ENCODE data around the gene FGD4. TPM values are rescaled to one million over a fixed set of nuclear protein-coding genes. Genes with fewer than 3 reads are reported as not detected.

FGD4 gene
- total RNA-seq, 2 experiments from 2014 or later, result 0.91 to 1.4 TPM

DNA sequence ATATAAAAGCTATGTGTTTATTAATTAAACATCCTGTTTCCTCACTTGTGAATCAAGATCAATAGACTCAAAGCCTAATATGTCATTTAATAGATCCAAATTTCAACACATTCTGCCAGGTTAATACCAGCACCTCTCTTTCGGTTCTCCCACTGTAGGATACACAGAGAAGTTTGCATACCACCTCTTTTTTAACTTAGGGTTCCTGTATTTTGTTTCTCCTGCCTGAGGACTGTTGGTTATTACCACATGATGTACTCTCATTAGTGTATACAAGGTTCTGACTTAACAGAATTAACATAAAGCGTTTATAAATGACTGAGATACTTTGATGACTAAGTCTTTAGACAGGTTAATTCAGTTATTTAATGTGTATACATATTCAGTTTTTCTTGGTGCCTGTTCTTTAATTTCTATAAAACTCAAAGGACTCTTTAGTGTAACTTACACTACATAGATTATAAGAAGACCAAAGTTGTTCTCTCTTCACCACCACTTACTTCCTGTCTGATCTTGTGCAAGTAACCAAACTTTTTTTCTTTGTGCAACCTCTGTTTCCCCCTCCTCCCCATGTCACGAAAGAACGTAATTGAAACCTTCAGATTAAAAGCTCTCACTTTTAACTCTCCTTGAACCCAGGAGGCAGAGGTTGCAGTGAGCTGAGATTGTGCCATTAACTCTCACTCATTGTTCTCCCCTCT is 190.0 kb downstream of the FGD4 start:
- Mint-ChIP-seq H3K4me1 (peaks cover 39% of the 10 kb centered on the region), H3K9me3 (peaks cover 6% of the 10 kb centered on the region), H3K4me3 (peak overlapping the region; percentile 39), H3K36me3 (peaks cover 17% of the 10 kb centered on the region), H3K27ac (peak overlapping the region; percentile 86), H3K27me3 (no peaks in the 10 kb centered on the region)
- ATAC-seq (ENCODE audit: low read depth) (peak; percentile 89), DNase-seq (no peak)
- POLR2A ChIA-PET, result interaction anchor here (0.5 to 1.4 kb wide), 3 partner anchors 42 to 1433 kb away, joined by 3 to 6 read pairs (median 3); partner anchors contain the start of gene YARS2

DNA sequence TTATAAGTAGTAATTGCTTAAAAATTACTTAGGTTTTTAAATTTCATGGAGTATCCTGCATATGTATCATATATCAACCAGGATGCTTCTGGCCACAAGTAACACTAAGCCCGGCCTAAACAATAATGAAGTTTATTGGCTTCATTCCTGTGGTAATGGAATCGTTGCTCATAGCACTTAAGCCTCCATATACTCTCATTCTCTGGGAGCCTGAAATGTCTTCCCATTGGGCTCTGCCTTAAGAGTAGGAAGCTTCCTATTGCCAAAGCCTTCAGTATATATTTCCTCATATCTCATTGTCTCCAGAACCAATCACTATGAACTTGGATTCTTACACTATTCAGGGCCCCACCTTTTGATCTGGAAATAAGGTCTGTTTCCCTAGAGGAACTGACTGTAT is 195.9 kb downstream of the FGD4 start:
- Mint-ChIP-seq H3K36me3 (peaks cover 2% of the 10 kb centered on the region), H3K9me3 (no peaks in the 10 kb centered on the region), H3K4me1 (peaks cover 7% of the 10 kb centered on the region), H3K4me3 (no peak overlapping the region), H3K27ac (no peak overlapping the region), H3K27me3 (no peaks in the 10 kb centered on the region)
- no peak for ATAC-seq (ENCODE audit: low read depth)
- POLR2A ChIA-PET, result no interaction called here
- DNase-seq, result no peak

DNA sequence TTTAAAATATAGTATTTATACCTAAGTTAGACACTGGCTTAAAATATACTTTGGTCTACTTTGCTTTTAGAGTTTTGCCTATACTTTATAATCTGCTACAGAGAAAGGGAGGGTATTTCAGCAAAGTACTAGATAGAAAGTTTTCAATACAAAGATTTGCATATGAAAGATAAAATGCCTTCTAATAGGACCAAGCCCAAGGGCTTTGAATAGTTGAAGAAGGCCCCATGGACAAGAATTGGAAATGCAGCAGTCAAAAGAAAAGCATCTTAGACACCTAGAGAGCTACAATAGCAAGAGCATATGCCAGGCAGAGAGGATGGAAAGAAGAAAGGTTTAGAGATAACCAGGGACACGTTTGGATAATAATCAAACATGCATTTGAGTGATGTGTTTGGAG is 196.7 kb downstream of the FGD4 start:
- no peak overlapping the region for H3K27ac Mint-ChIP-seq
- H3K36me3 Mint-ChIP-seq, result no peaks in the 10 kb centered on the region
- H3K4me1 Mint-ChIP-seq, result peaks cover 3% of the 10 kb centered on the region
- no peaks in the 10 kb centered on the region for H3K9me3 Mint-ChIP-seq
- DNase-seq, result no peak
- H3K4me3 Mint-ChIP-seq, result no peak overlapping the region
- no peak for ATAC-seq (ENCODE audit: low read depth)
- POLR2A ChIA-PET, result no interaction called here
- no peaks in the 10 kb centered on the region for H3K27me3 Mint-ChIP-seq

DNA sequence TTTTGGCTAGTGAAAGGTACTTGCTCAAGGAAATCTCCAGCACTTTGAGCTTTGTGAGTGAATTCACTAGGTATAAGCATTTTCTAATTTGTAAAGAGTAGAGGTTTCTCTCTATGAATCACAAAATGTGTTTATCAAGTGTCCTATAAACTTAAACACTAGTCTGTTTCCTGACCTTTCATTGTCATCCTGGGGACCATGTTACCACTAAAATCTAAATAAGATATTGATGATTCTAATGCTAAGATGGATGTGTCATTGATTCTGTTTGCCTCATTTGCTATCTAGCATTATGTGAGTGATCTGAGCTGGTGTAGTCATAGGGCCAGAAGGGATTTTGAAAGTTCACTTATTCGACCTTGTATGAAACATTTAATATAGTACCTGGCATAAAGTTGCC is 199.3 kb downstream of the FGD4 start:
- H3K36me3 Mint-ChIP-seq, result no peaks in the 10 kb centered on the region
- no peaks in the 10 kb centered on the region for H3K9me3 Mint-ChIP-seq
- DNase-seq, result no peak
- no peaks in the 10 kb centered on the region for H3K27me3 Mint-ChIP-seq
- peaks cover 1% of the 10 kb centered on the region for H3K4me1 Mint-ChIP-seq
- H3K27ac Mint-ChIP-seq, result no peak overlapping the region
- ATAC-seq (ENCODE audit: low read depth), result no peak
- POLR2A ChIA-PET, result no interaction called here
- no peak overlapping the region for H3K4me3 Mint-ChIP-seq

DNA sequence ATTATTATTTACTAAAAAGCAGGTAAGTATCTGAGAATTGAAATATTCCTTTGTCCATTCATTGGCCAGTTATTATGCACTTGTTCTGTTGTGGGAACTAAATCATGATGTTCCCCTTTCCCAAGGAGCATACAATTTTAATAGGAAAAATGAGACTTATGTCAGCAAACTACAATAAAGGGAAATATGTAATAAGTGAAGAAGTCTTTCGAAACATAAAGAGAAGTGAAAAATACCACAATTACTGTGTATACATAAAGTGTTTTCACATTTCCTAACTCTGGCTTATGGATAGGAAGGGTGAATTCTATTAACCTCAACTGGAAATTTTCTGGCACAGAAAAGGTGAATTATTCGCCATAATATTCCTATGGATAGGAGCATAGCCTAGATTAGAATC is 201.3 kb downstream of the FGD4 start:
- DNase-seq (no peak), ATAC-seq (ENCODE audit: low read depth) (no peak)
- Mint-ChIP-seq H3K27ac (no peak overlapping the region), H3K9me3 (no peaks in the 10 kb centered on the region), H3K4me1 (peaks cover 11% of the 10 kb centered on the region), H3K36me3 (peaks cover 1% of the 10 kb centered on the region), H3K27me3 (no peaks in the 10 kb centered on the region), H3K4me3 (no peak overlapping the region)
- POLR2A ChIA-PET, result no interaction called here

DNA sequence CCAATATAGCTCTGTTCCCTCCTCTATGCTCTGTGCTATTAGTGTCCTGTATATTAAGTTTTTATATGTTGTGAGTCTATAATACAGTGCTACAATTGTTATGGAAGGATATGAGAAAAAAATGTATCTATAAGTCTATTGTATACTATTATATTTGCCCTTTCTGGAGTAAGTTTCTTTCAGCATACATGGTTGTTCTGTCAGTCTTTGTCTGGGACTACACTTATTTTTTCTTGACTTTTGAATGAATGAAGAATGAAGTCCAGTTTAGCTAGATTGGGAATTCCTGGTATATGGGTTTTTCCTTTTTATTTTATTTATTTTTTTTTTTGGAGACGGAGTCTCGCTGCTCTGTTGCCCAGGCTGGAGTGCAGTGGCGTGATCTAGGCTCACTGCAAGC is 203.7 kb downstream of the FGD4 start:
- no peak overlapping the region for H3K27ac Mint-ChIP-seq
- no peaks in the 10 kb centered on the region for H3K27me3 Mint-ChIP-seq
- DNase-seq (no peak), ATAC-seq (ENCODE audit: low read depth) (no peak)
- POLR2A ChIA-PET, result no interaction called here
- peaks cover 10% of the 10 kb centered on the region for H3K4me1 Mint-ChIP-seq
- H3K9me3 Mint-ChIP-seq, result no peaks in the 10 kb centered on the region
- no peak overlapping the region for H3K4me3 Mint-ChIP-seq
- H3K36me3 Mint-ChIP-seq, result peaks cover 1% of the 10 kb centered on the region

DNA sequence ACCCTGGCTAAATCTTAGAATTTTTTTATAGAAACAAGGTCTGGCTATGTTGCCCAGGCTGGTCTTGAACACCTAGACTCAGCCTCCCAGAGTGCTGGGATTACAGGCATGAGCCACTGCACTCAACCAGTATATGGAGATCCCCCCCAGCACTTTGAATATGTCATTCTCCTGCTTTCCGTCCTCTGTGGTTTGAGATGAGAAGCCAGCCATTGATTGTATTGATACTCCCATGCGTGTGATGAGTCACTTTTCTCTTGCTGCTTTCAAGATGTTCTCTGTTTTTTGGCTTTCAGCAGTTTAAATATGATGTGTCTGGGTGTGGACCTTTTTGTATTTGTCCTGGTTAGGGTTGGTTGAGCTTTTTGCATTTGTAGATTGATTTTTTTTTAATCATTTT is 204.5 kb downstream of the FGD4 start:
- H3K27ac Mint-ChIP-seq, result peak overlapping the region; percentile 80
- ATAC-seq (ENCODE audit: low read depth) (peak; percentile 88), DNase-seq (no peak)
- peaks cover 10% of the 10 kb centered on the region for H3K4me1 Mint-ChIP-seq
- POLR2A ChIA-PET, result no interaction called here
- no peaks in the 10 kb centered on the region for H3K9me3 Mint-ChIP-seq
- peak overlapping the region; percentile 44 for H3K4me3 Mint-ChIP-seq
- H3K36me3 Mint-ChIP-seq, result peaks cover 1% of the 10 kb centered on the region
- H3K27me3 Mint-ChIP-seq, result no peaks in the 10 kb centered on the region

DNA sequence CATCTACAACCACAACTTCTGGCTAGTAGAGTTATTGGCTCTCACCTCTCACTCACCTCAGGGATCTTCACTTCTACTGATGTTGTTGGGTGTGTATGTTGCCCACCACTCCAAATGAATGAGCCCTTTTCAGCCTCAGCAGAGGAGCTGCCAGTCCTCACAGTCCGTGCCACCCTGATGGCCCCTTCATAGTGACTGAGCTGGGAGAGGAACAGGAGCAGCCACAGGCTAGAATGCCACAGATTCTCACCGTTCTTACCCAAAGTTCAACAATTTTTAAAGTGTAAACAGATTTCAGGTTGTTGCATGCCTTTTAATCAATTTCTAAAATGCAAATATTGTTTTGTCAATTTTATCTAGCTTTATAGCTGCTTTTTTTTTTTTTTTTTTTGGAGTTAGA is 205.2 kb downstream of the FGD4 start:
- Mint-ChIP-seq H3K4me3 (no peak overlapping the region), H3K4me1 (peaks cover 11% of the 10 kb centered on the region), H3K27ac (peak overlapping the region; percentile 59), H3K9me3 (no peaks in the 10 kb centered on the region), H3K27me3 (no peaks in the 10 kb centered on the region), H3K36me3 (peaks cover 3% of the 10 kb centered on the region)
- no peak for DNase-seq
- POLR2A ChIA-PET, result no interaction called here
- ATAC-seq (ENCODE audit: low read depth), result no peak

DNA sequence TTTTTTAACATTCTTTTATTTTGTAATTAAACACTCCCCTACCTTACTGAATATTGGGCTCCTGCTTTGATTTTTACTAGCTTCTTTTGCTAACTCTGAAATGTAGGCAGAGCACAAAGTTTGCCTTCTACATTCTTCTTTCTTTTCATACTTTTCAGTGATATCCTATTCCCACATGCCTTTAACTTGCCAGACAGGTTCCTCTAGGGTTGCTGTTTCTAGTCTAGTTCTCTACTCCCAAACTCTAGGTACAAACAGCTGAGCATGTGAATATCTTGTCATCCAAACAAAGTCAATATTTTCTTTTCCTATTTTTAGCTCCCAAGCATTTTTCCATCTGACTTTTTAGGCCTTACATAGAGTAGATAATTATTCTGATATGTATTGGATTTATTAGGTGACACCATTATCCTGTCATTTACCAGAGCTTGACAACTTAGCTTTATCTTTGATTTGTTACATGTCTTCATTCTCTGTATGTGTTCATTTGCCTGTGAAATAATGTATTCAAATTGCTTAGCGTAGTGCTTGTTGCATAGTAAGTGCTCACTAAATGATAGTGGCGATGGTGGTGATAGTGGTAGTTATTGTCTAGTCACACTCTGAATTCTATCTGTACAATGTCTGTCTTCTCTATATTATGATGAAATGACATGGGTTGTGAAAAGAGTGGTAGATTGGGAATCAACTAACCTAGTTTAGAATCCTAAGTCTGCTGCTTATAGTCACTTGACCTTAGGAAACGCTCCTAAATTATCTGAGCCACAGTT is 206.2 kb downstream of the FGD4 start:
- no peak overlapping the region for H3K27ac Mint-ChIP-seq
- H3K36me3 Mint-ChIP-seq, result peaks cover 3% of the 10 kb centered on the region
- ATAC-seq (ENCODE audit: low read depth), result no peak
- DNase-seq, result no peak
- H3K4me3 Mint-ChIP-seq, result no peak overlapping the region
- H3K4me1 Mint-ChIP-seq, result peaks cover 11% of the 10 kb centered on the region
- POLR2A ChIA-PET, result no interaction called here
- no peaks in the 10 kb centered on the region for H3K27me3 Mint-ChIP-seq
- no peaks in the 10 kb centered on the region for H3K9me3 Mint-ChIP-seq

DNA sequence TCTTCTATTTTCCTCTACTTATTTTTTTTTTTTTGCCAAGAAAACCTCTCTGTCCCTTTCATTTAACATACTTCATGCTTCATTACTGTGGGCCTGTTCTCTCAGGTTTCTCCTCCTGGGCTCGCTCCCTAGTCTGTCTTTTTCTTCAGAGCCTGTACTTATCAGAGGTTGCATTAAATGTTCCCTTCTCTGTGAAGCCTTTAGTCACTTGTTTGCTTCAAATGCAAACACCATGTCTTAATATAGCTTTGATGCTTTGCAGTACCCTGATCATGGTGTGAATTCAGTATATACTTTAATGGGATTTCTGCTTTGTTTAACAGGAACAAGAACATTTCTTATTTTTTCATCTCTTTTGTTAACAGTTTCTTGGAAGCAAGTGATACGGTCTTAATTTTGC is 207.1 kb downstream of the FGD4 start:
- DNase-seq, result no peak
- Mint-ChIP-seq H3K4me3 (no peak overlapping the region), H3K9me3 (no peaks in the 10 kb centered on the region), H3K27ac (no peak overlapping the region), H3K36me3 (peaks cover 3% of the 10 kb centered on the region), H3K4me1 (peaks cover 11% of the 10 kb centered on the region), H3K27me3 (peaks cover 2% of the 10 kb centered on the region)
- POLR2A ChIA-PET, result no interaction called here
- no peak for ATAC-seq (ENCODE audit: low read depth)

DNA sequence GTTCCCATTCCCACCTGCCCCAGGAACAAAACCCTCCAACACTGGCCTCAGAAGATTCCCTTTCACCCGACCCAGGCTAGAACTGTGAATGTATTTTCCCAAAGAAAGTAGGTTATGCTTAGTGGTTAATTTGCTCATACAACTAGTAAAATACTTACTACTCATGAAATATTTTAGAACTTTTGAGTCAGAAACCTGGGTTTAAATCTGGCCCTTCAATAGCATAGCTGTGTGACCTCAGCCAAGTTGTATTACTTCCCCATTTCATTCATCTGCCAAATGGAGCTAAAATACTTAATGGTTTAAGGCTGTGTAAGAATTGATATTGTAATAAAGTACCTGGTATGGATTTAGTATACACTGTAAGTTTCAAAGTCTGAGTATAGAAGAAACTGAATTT is 210.6 kb downstream of the FGD4 start:
- Mint-ChIP-seq H3K36me3 (peaks cover 2% of the 10 kb centered on the region), H3K27ac (no peak overlapping the region), H3K9me3 (no peaks in the 10 kb centered on the region), H3K4me1 (peaks cover 6% of the 10 kb centered on the region), H3K27me3 (peaks cover 2% of the 10 kb centered on the region), H3K4me3 (no peak overlapping the region)
- no peak for DNase-seq
- ATAC-seq (ENCODE audit: low read depth), result no peak
- POLR2A ChIA-PET, result no interaction called here

DNA sequence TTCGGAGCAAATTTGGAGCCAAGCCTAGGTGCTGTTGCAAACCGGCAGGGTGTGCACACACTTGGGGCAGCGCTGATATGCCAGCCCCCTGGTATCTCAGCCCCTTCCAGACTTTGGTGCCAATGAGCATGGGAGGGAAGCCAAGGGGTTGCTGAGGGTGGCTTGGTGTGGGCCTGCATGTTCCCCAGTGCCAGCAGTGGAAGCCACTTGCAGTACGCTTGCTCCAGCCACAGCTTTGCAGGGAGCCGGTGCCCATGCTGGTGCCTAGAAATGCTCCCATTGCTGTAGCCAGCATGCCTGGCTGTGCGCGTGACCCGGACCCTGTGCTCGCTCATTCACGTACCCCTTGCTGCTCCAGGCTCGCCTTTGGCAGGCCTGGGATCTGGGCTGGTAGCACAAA is 212.6 kb downstream of the FGD4 start:
- Mint-ChIP-seq H3K9me3 (no peaks in the 10 kb centered on the region), H3K27ac (no peak overlapping the region), H3K4me1 (peaks cover 6% of the 10 kb centered on the region), H3K36me3 (peaks cover 2% of the 10 kb centered on the region), H3K27me3 (peaks cover 2% of the 10 kb centered on the region), H3K4me3 (no peak overlapping the region)
- DNase-seq, result no peak
- POLR2A ChIA-PET, result no interaction called here
- no peak for ATAC-seq (ENCODE audit: low read depth)

DNA sequence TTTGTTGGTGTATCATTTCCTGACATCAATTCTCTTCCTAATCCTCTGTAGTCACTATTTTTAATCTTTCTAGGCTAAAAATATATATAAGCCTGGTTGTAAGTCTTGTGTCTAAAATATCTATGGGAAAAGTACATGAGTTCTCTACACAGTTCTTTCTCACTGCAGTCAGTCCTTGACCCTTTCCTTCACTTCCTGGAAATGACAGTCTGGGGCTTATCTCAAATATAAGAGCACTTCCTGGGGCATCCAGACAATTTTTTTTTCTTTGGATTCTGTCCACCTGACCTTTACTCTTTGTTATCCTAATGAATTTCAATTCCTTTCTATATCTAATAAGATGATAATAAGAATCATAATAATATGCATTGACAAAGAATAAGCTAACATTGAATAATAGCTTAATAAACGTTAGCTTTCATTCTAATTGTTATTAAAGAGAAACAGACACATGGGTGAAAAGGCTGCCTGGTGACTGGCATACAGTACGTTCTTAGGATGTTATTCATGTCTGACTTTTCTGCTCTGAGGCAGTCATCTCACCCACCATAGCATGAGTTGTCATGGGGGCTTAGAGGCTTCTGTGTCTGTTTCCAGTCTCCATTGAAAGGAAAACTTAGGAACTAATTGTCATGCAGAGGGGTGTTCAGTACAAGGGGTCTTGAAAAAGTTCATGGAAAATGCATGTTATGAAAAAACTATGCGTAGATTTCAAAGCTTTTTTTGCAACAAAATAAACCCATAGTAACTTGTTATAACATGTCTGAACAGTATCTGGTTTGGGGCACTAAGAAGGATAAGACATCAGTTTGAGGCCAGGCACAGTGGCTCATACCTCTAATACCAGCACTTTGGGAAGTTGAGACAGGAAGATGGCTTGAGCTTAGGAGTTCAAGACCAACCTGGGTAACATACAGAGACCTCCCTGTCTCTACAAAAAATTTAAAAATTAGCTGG is 213.6 kb downstream of the FGD4 start:
- Mint-ChIP-seq H3K9me3 (no peaks in the 10 kb centered on the region), H3K36me3 (peaks cover 2% of the 10 kb centered on the region), H3K27me3 (peaks cover 2% of the 10 kb centered on the region), H3K4me1 (peaks cover 6% of the 10 kb centered on the region), H3K27ac (no peak overlapping the region), H3K4me3 (no peak overlapping the region)
- ATAC-seq (ENCODE audit: low read depth), result no peak
- DNase-seq, result no peak
- POLR2A ChIA-PET, result no interaction called here
